ENCODE data around the gene TMEM63B. TPM values are rescaled to one million over a fixed set of nuclear protein-coding genes. Genes with fewer than 3 reads are reported as not detected.
"Not testable (repeated sequence)": the region's sequence is repeated elsewhere in the genome, so short reads cannot be mapped to it uniquely, and the experiment has no call there.

The TMEM63B gene
- total RNA-seq, 1 experiment from 2014 or later, result 12.7 TPM

DNA sequence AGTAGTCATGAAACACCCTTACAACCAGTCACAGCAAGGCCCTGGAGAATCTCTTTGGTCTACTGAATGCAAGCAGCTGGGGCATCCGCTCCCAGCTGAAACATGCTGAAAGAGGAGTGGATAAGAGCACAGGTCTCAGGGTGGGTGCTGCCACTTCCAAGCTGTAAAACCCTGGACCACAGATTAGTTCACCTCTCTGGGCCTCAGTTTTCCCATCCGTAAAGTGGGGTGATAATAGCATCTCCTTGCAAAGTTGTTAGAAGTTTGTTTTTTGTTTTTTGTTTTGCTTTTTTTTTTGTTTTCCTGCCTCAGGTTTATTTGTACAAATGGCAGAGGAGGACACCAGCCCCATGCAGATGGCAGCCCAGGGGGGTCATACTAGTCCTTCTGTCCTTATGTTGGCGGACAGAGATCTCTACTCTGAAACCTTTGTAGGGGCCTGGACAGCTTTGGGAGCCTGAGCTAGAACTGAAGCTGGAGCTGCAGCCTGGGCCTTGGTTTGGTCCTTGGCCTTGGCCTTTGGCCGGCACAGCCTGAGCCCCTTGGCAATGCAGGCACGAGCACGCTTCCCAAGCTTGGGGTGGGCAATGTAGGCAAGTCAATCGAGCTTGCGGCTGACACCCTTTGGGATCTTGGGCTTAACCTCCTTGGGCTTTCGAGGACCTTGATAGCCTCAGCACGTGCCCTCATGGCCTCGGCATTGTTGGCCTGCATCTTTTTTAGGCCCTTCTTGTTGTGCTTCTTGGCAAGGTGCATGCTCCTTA is 38.3 kb upstream of the TMEM63B start:
- no peaks in the 10 kb centered on the region for H3K36me3 ChIP-seq
- no peak for DNase-seq (ENCODE audit: low read depth in 1 of 2, low spot score in 2 of 2)
- H3K4me1 ChIP-seq (replicated peaks), result peaks cover 3% of the 10 kb centered on the region; the same call in 1 of the 2 replicates
- H3K4me3 ChIP-seq, result no peak overlapping the region
- no peaks in the 10 kb centered on the region for H3K27me3 ChIP-seq (replicated peaks)
- no peak overlapping the region for H3K27ac ChIP-seq
- no peaks in the 10 kb centered on the region for H3K9me3 ChIP-seq (replicated peaks)

- Histone ChIP-seq H3K36me3 (no peaks in the 10 kb centered on the region), H3K4me1 (replicated peaks) (no peaks in the 10 kb centered on the region), H3K4me3 (no peak overlapping the region), H3K27ac (no peak overlapping the region), H3K27me3 (replicated peaks) (no peaks in the 10 kb centered on the region), H3K9me3 (replicated peaks) (no peaks in the 10 kb centered on the region)
- DNase-seq (ENCODE audit: low read depth in 1 of 2, low spot score in 2 of 2), result no peak
These were observed 36.9 kb upstream of the TMEM63B start for GRCh38 chr6:44090465-44090864.

GRCh38 chr6:44091356-44091755 is 36.0 kb upstream of the TMEM63B start:
- not testable (repeated sequence) for H3K36me3 ChIP-seq; H3K4me1 ChIP-seq (replicated peaks); H3K27ac ChIP-seq; DNase-seq (ENCODE audit: low read depth in 1 of 2, low spot score in 2 of 2); H3K4me3 ChIP-seq; H3K27me3 ChIP-seq (replicated peaks); H3K9me3 ChIP-seq (replicated peaks)

- Histone ChIP-seq H3K36me3 (0 out of 2 replicates have a peak, but pooled peaks cover 4% of the 10 kb centered on the region), H3K4me1 (replicated peaks) (no peaks in the 10 kb centered on the region), H3K9me3 (replicated peaks) (peaks cover 3% of the 10 kb centered on the region; the same call in 1 of the 2 replicates), H3K27me3 (replicated peaks) (no peaks in the 10 kb centered on the region), H3K27ac (no peak overlapping the region), H3K4me3 (no peak overlapping the region)
- no peak for DNase-seq (ENCODE audit: low read depth in 1 of 2, low spot score in 2 of 2)
These were observed 35.1 kb upstream of the TMEM63B start for GRCh38 chr6:44091981-44092884.

GRCh38 chr6:44093066-44093465 is 34.3 kb upstream of the TMEM63B start:
- H3K9me3 ChIP-seq (replicated peaks), result peaks cover 3% of the 10 kb centered on the region; the same call in 1 of the 2 replicates
- H3K36me3 ChIP-seq, result 0 out of 2 replicates have a peak, but pooled peaks cover 4% of the 10 kb centered on the region
- no peaks in the 10 kb centered on the region for H3K27me3 ChIP-seq (replicated peaks)
- H3K27ac ChIP-seq, result no peak overlapping the region
- no peak overlapping the region for H3K4me3 ChIP-seq
- H3K4me1 ChIP-seq (replicated peaks), result no peaks in the 10 kb centered on the region
- DNase-seq (ENCODE audit: low read depth in 1 of 2, low spot score in 2 of 2), result no peak

DNA sequence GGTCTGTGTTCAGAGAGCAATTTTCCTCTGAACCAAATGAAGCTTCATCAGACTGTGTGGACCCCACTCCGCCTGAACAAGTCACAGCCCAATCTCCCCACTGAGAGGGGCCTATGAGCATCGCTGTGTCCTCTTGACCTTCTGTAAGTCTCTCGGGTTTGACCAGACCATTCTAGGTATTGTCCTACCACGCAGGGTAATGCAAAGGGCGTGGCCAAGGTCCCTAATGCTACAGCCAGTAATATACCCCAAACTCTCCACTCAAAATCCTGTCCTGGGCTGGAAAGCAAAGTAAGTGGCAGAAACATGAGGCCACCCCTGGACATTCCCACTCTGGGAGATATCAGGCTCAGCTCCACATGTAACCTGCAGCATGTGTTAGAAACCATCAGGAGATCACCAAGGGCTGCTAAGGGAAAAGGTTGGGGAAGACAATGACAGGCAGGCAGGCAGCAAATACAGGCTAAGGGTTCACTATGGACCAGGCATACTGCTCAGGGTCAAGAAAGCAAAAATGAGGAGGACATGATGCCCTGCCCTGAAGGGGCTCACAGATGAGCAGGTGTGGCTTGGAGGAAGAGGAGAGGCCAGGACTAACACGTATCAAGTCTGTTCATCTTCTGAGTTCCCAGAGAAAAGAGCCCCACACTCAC is 33.5 kb upstream of the TMEM63B start:
- DNase-seq (ENCODE audit: low read depth in 1 of 2, low spot score in 2 of 2), result no peak

DNA sequence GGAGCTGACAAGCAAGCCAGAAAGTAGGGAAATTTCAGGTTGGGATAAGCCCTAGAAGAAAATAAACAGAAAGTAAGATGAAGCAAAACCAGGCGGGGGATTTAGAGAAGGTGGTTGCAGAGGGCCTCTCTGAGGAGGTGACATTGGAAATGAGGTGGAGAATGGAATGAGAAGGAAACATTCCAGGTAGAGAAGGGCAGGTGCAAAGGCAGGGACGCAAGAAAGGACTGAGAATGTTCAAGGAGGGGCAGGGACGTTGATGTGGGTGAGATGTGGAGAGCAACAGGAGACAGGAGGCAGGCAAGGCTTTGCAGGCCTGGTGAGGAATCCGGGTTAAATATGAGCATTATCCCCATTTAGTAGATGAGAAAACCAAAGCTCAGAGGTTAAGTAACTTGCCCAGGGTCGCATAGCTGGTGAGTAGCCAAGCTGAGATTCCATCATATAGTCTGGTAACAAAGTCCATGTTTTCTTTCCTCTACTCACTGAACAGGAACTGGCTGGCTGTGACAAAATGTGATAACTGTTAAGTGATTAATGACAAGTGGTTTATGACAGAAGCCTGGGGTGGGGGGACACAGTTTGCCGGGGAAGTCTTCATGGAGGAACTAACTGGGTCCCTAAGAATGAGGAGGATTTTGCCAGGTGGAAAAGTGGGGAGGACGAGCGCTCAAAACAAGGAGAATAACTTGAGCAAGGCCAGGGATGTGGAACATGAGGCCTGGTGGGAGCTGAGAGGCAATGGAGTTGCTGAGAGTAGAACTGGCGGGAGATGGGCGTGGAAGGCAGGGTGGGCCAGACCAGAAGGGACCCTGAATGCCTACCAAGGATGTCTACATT is 32.7 kb upstream of the TMEM63B start:
- Histone ChIP-seq H3K27me3 (replicated peaks) (no peaks in the 10 kb centered on the region), H3K27ac (no peak overlapping the region), H3K4me1 (replicated peaks) (no peaks in the 10 kb centered on the region), H3K4me3 (no peak overlapping the region), H3K9me3 (replicated peaks) (peaks cover 3% of the 10 kb centered on the region; the same call in 1 of the 2 replicates), H3K36me3 (peaks cover 5% of the 10 kb centered on the region)
- no peak for DNase-seq (ENCODE audit: low read depth in 1 of 2, low spot score in 2 of 2)

More for the DNA sequence above, 33.5 kb upstream of the TMEM63B start:
- no peak overlapping the region for H3K4me3 ChIP-seq
- H3K4me1 ChIP-seq (replicated peaks), result no peaks in the 10 kb centered on the region
- 0 out of 2 replicates have a peak, but pooled peaks cover 4% of the 10 kb centered on the region for H3K36me3 ChIP-seq
- H3K27ac ChIP-seq, result no peak overlapping the region
- H3K27me3 ChIP-seq (replicated peaks), result no peaks in the 10 kb centered on the region
- H3K9me3 ChIP-seq (replicated peaks), result peaks cover 3% of the 10 kb centered on the region; the same call in 1 of the 2 replicates

GRCh38 chr6:44095243-44095623 is 32.1 kb upstream of the TMEM63B start:
- not testable (repeated sequence) for H3K9me3 ChIP-seq (replicated peaks); H3K27ac ChIP-seq; H3K4me1 ChIP-seq (replicated peaks); H3K27me3 ChIP-seq (replicated peaks); H3K4me3 ChIP-seq; DNase-seq (ENCODE audit: low read depth in 1 of 2, low spot score in 2 of 2)
- peaks cover 10% of the 10 kb centered on the region for H3K36me3 ChIP-seq

DNA sequence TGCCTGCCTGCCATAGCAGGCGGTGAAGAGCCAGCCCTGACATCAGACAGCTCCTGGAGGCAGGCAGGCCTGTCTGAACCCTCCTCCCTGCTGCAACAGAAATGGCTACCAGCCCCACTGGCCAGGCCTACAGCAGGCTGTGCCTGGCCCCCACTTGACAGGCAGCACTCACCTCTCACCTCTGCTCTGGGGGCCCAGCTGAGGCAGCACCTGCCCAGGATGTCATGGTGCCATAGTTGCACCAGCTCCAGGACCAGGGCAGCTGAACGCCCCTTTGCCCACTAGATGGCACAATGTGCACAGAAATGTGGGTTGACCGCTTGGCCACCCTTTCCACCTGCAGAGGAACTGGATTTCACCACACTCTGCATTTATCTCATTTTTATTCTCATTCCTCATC is 30.7 kb upstream of the TMEM63B start:
- Histone ChIP-seq H3K9me3 (replicated peaks) (peaks cover 3% of the 10 kb centered on the region; the same call in 1 of the 2 replicates), H3K36me3 (peaks cover 13% of the 10 kb centered on the region), H3K27me3 (replicated peaks) (no peaks in the 10 kb centered on the region), H3K4me1 (replicated peaks) (no peaks in the 10 kb centered on the region), H3K27ac (no peak overlapping the region), H3K4me3 (no peak overlapping the region)
- peak; percentile 38 to 67 for DNase-seq (ENCODE audit: low read depth in 1 of 2, low spot score in 2 of 2)

- no peaks in the 10 kb centered on the region for H3K4me1 ChIP-seq (replicated peaks)
- no peaks in the 10 kb centered on the region for H3K27me3 ChIP-seq (replicated peaks)
- no peak for DNase-seq (ENCODE audit: low read depth in 1 of 2, low spot score in 2 of 2)
- peaks cover 3% of the 10 kb centered on the region; the same call in 1 of the 2 replicates for H3K9me3 ChIP-seq (replicated peaks)
- H3K27ac ChIP-seq, result no peak overlapping the region
- no peak overlapping the region for H3K4me3 ChIP-seq
- H3K36me3 ChIP-seq, result peaks cover 13% of the 10 kb centered on the region
These were observed 29.5 kb upstream of the TMEM63B start for GRCh38 chr6:44097782-44098317.

- Histone ChIP-seq H3K27ac (no peak overlapping the region), H3K9me3 (replicated peaks) (peaks cover 3% of the 10 kb centered on the region; the same call in 1 of the 2 replicates), H3K4me1 (replicated peaks) (no peaks in the 10 kb centered on the region), H3K36me3 (peaks cover 23% of the 10 kb centered on the region), H3K4me3 (no peak overlapping the region), H3K27me3 (replicated peaks) (no peaks in the 10 kb centered on the region)
- no peak for DNase-seq (ENCODE audit: low read depth in 1 of 2, low spot score in 2 of 2)
These were observed 28.2 kb upstream of the TMEM63B start for GRCh38 chr6:44099192-44099591.

GRCh38 chr6:44100088-44100550 is 27.2 kb upstream of the TMEM63B start:
- no peak for DNase-seq (ENCODE audit: low read depth in 1 of 2, low spot score in 2 of 2)
- Histone ChIP-seq H3K36me3 (peaks cover 30% of the 10 kb centered on the region), H3K9me3 (replicated peaks) (peaks cover 3% of the 10 kb centered on the region; the same call in 1 of the 2 replicates), H3K4me3 (no peak overlapping the region), H3K27me3 (replicated peaks) (no peaks in the 10 kb centered on the region), H3K4me1 (replicated peaks) (no peaks in the 10 kb centered on the region), H3K27ac (no peak overlapping the region)
